ENCODE measurements around the gene RPSA.
"Not testable (repeated sequence)": the region's sequence is repeated elsewhere in the genome, so short reads cannot be mapped to it uniquely, and the experiment has no call there.

Gene RPSA

GRCh38 chr3:39454591-39455217 lies 48.2 kb downstream of the RPSA start:
- DNase-seq (ENCODE audit: low spot score) = no peak

DNA sequence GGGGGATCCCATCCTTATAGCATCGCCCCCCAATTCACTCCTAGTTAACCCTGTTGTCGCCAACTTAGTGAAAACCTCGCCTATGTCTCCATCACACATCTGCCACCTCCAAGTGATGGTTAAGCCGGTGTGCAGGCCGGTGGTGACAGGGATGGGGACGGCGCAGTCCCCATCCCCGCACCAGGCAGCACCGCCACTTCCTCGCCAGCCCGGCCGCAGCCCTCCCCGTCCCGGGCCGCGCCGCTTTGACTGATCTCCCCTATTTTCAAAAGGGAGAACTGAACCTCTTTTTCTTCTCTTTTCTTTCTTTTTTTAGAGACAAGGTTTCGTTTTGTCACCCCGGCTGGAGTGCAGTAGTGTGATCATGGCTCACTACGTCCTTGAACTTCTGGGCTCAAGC lies 49.6 kb downstream of the RPSA start:
- no peak for DNase-seq (ENCODE audit: low spot score)

GRCh38 chr3:39457361-39457760 lies 50.8 kb downstream of the RPSA start:
- DNase-seq (ENCODE audit: low spot score) = no peak

DNA sequence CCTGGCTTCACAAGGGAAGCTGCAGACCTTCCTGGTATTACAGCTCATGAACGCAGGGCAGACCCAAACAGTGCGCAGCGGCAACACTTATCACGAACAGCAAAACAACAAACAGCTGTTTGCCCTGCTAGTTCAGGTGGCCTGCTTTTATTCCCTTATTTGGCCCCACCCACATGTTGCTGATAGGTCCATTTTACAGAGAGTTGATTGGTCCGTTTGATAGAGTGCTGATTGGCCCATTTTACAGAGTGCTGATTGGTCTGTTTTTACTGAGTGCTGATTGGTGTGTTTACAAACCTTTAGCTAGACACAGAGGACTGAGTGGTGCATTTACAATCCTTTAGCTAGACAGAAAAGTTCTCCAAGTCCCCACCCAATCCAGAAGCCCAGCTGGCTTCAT lies 52.1 kb downstream of the RPSA start:
- DNase-seq (ENCODE audit: low spot score) = not testable (repeated sequence)

GRCh38 chr3:39460677-39461076 lies 54.2 kb downstream of the RPSA start:
- DNase-seq (ENCODE audit: low spot score) = no peak
